Measurements from ENCODE around the gene ZNF500.

Gene ZNF500

DNA sequence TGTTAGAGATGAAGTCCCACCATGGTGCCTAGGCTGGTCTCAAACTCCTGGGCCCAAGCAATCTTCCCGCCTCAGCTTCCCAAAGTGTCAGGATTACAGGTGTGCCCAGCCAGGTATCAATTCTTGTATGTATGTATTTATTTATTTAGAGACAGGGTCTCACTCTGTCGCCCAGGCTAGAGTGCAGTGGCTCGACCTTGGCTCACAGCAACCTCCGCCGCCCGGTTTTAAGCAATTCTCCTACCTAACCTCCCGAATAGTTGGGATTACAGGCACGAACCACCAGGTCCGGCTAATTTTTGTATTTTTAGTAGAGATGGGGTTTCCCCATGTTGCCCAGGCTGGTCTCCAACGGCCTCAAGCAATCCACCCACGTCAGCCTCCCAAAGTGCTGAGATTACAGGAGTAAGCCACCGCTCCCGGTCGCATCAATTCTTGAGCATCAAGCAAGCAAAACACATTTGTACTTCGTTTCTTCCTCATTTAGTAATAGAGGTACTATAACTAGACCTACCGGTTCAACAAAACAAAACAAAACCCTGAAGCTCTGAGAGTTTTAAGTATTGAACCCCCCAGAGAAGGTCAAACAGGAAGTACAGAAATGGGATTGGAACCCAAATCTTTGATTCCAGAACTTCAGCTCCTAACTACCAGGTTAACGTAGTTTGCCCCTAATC, 1.0 kb upstream of the ZNF500 start:
- peak overlapping the region; percentile 78 for H3K27ac ChIP-seq

GRCh38 chr16:4765511-4766474, 1.2 kb downstream of the ZNF500 start:
- H3K27ac ChIP-seq, result peak overlapping the region; percentile 78; the same call in 1 of the 2 replicates
- TF ChIP-seq, protein P1, sequence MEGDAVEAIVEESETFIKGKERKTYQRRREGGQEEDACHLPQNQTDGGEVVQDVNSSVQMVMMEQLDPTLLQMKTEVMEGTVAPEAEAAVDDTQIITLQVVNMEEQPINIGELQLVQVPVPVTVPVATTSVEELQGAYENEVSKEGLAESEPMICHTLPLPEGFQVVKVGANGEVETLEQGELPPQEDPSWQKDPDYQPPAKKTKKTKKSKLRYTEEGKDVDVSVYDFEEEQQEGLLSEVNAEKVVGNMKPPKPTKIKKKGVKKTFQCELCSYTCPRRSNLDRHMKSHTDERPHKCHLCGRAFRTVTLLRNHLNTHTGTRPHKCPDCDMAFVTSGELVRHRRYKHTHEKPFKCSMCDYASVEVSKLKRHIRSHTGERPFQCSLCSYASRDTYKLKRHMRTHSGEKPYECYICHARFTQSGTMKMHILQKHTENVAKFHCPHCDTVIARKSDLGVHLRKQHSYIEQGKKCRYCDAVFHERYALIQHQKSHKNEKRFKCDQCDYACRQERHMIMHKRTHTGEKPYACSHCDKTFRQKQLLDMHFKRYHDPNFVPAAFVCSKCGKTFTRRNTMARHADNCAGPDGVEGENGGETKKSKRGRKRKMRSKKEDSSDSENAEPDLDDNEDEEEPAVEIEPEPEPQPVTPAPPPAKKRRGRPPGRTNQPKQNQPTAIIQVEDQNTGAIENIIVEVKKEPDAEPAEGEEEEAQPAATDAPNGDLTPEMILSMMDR (conservative IDR thresholded peaks at IDR 0.05), result no peak

More for the DNA sequence above, 1.0 kb upstream of the ZNF500 start:
- TF ChIP-seq, protein P1 (conservative IDR thresholded peaks at IDR 0.05), result no peak

GRCh38 chr16:4763791-4764190, 3.2 kb downstream of the ZNF500 start:
- TF ChIP-seq, protein P1 (conservative IDR thresholded peaks at IDR 0.05), result no peak

GRCh38 chr16:4762205-4762604, 4.8 kb downstream of the ZNF500 start:
- TF ChIP-seq, protein P1 (conservative IDR thresholded peaks at IDR 0.05), result no peak
- H3K27ac ChIP-seq, result no peak overlapping the region

More at GRCh38 chr16:4763791-4764190, 3.2 kb downstream of the ZNF500 start:
- no peak overlapping the region for H3K27ac ChIP-seq

GRCh38 chr16:4760221-4760910, 6.6 kb downstream of the ZNF500 start:
- TF ChIP-seq, protein P1 (conservative IDR thresholded peaks at IDR 0.05), result no peak
- no peak overlapping the region for H3K27ac ChIP-seq

DNA sequence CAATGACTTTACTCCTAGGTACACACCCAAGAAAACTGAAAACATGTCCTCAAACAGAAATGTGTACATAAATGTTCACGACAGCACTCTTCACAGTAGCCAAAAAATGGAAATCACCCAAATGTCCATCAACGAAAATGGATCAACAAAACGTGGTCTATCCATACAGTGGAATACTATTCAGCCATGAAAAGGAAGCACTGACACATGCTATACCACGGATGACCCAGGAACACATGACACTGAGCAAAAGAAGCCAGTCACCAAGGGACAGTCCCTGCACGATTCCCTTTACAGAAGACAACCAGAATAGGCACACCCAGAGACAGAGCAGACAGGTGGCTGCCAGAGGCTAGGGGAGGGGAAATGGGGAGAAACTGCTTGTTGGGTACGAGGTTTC, 11.3 kb downstream of the ZNF500 start:
- TF ChIP-seq, protein P1 (conservative IDR thresholded peaks at IDR 0.05), result no peak
- H3K27ac ChIP-seq, result no peak overlapping the region

GRCh38 chr16:4754865-4755264, 12.1 kb downstream of the ZNF500 start:
- no peak overlapping the region for H3K27ac ChIP-seq
- TF ChIP-seq, protein P1 (conservative IDR thresholded peaks at IDR 0.05), result no peak
